NCI-H2196 (cell line): ENCODE results near the gene EXPH5.
A peak's percentile ranks its signal among the peaks of the same experiment; 100 is the strongest.
"Not testable (repeated sequence)": the region's sequence is repeated elsewhere in the genome, so short reads cannot be mapped to it uniquely, and the experiment has no call there.

Experiments used
- DNase-seq: peaks from one replicate; lab custom pipeline; 2025; ENCODE audit not compliant: unreplicated experiment; lab: John Stamatoyannopoulos, UW

EXPH5 gene

GRCh38 chr11:108593214-108593922, at the start of gene EXPH5:
TSS of gene EXPH5 (minus strand) at chr11:108593768. CDS start at chr11:108593536, 232 bp downstream.
- DNase-seq: peak; percentile 97

- DNase-seq: not testable (repeated sequence)
Measured at GRCh38 chr11:108641752-108642151, 48.2 kb upstream of the EXPH5 start.

- DNase-seq: no peak
Measured at GRCh38 chr11:108639146-108639545, 45.6 kb upstream of the EXPH5 start.

- DNase-seq: no peak
Measured at GRCh38 chr11:108636222-108636621, 42.7 kb upstream of the EXPH5 start.

GRCh38 chr11:108635106-108635505, 41.5 kb upstream of the EXPH5 start:
- DNase-seq: no peak

GRCh38 chr11:108632041-108632704, 38.6 kb upstream of the EXPH5 start:
- DNase-seq: no peak

- no peak for DNase-seq
Measured at GRCh38 chr11:108629274-108629673, 35.7 kb upstream of the EXPH5 start.

GRCh38 chr11:108628812-108629211, 35.2 kb upstream of the EXPH5 start:
- no peak for DNase-seq

- no peak for DNase-seq
Measured at GRCh38 chr11:108628326-108628725, 34.8 kb upstream of the EXPH5 start.

- DNase-seq: no peak
Measured at GRCh38 chr11:108624196-108624925, 30.8 kb upstream of the EXPH5 start.

- no peak for DNase-seq
Measured at GRCh38 chr11:108622341-108622740, 28.8 kb upstream of the EXPH5 start.

- DNase-seq: no peak
Measured at GRCh38 chr11:108620958-108621772, 27.6 kb upstream of the EXPH5 start.

- no peak for DNase-seq
Measured at GRCh38 chr11:108618529-108618928, 25.0 kb upstream of the EXPH5 start.

- DNase-seq: no peak
Measured at GRCh38 chr11:108617055-108617454, 23.5 kb upstream of the EXPH5 start.

GRCh38 chr11:108616549-108616948, 23.0 kb upstream of the EXPH5 start:
- no peak for DNase-seq

GRCh38 chr11:108614086-108614485, 20.5 kb upstream of the EXPH5 start:
- no peak for DNase-seq

GRCh38 chr11:108609682-108610081, 16.1 kb upstream of the EXPH5 start:
- no peak for DNase-seq

- no peak for DNase-seq
Measured at GRCh38 chr11:108608548-108608947, 15.0 kb upstream of the EXPH5 start.

GRCh38 chr11:108606495-108607160, 13.1 kb upstream of the EXPH5 start:
- DNase-seq: no peak

GRCh38 chr11:108606070-108606469, 12.5 kb upstream of the EXPH5 start:
- no peak for DNase-seq

GRCh38 chr11:108602818-108603217, 9.2 kb upstream of the EXPH5 start:
- not testable (repeated sequence) for DNase-seq
